Panc1 (cell line): ENCODE results near the gene CLCN1.

Experiments used
- CTCF ChIP-seq: fragments of 450-650 bp; IDR thresholded peaks from 2 replicates; pipeline ENCODE4 v1.5.1; 2017; ENCODE audit warnings: mild to moderate bottlenecking
- POLR2AphosphoS5 ChIP-seq: IDR thresholded peaks from 2 replicates; pipeline ENCODE4 v1.6.1; 2012; ENCODE audit warnings: mild to moderate bottlenecking, low read depth, low read length, moderate library complexity
- REST ChIP-seq, 2 experiments: IDR thresholded peaks; 2 replicates each; pipeline ENCODE4 v1.6.1; 2011 to 2012; ENCODE audit warnings: low read depth in 2 of 2, control low read depth in 1 of 2, low read length in 1 of 2, mild to moderate bottlenecking in 1 of 2, moderate library complexity in 1 of 2; ENCODE audit not compliant: insufficient read depth in 1 of 2
- SIN3A ChIP-seq: IDR thresholded peaks from 2 replicates; pipeline ENCODE4 v1.6.1; 2012; ENCODE audit warnings: low read depth, mild to moderate bottlenecking, low read length, moderate library complexity, borderline replicate concordance; ENCODE audit not compliant: insufficient read depth
- TCF7L2 ChIP-seq: IDR thresholded peaks from 2 replicates; pipeline ENCODE4 v1.6.1; 2011; ENCODE audit warnings: mild to moderate bottlenecking, low read depth, low read length, inconsistent platforms

GRCh38 chr7:143288836-143289235 lies 27.1 kb upstream of the CLCN1 start:
- TF ChIP-seq CTCF, result no peak
- no peak for TF ChIP-seq POLR2AphosphoS5
- TF ChIP-seq REST (IDR thresholded peaks at IDR 0.05; ENCODE audit: insufficient read depth in 1 of 2, low read depth in 2 of 2, low read length in 1 of 2), result no peak
- TF ChIP-seq SIN3A, result no peak
- TF ChIP-seq TCF7L2, result no peak
